ENCODE data around the gene TRA2B.

Gene TRA2B

GRCh38 chr3:185937689-185938374, at the start of gene TRA2B:
Gene TRA2B (minus strand): TSS chr3:185938014. CDS start chr3:185937860, 154 bp downstream.
- peak; percentile 96 for DNase-seq (ENCODE audit: low spot score)

DNA sequence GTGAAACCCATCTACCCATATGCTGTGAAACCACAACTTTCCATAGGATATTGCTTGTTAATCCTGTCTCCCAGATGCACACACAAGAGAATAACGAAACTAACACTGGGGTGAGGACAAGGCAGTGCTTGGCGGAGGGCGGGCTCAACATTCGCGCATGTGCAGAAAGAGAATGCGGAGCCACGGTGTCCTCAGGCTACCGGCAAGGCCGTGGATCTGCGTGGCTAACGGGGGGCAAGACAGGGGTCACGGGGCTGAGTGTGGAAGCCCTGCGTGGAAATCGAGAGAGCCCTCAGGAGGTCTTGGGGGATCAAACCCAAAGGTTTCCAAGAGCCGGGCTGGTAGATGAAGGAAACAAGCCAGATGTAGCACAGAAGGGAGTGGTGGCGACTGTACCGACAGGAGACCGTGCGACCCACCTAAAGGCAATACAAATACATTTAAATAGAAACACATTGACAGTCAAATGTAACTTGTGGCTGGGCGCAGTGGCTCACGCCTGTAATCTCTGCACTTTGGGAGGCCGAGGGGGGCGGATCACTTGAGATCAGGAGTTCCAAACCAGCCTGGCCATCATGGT, 48.5 kb upstream of the TRA2B start:
- DNase-seq (ENCODE audit: low spot score), result no peak

GRCh38 chr3:185984203-185984602, 46.4 kb upstream of the TRA2B start:
- no peak for DNase-seq (ENCODE audit: low spot score)

- peak; percentile 74 for DNase-seq (ENCODE audit: low spot score)
These were observed 45.8 kb upstream of the TRA2B start for GRCh38 chr3:185983495-185984141.

GRCh38 chr3:185982632-185983031, 44.8 kb upstream of the TRA2B start:
- no peak for DNase-seq (ENCODE audit: low spot score)

DNA sequence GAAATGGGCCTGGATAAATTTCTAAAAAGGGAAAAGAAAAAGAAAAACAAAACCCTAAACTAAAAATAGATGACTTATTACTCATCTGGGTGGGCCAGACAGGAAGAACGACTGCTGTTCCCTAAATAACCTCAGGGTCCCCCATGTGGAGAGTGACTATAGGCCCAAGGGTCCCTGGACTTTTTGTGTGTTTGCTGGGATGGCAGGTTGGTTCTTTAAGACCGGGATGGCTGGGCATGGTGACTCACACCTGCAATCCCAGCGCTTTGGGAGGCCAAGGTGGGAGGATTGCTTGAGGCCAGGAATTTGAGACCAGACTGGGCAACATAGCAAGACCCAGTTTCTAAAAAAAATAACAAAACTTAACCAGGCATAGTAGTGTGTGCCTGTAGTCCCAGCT, 43.8 kb upstream of the TRA2B start:
- DNase-seq (ENCODE audit: low spot score), result peak; percentile 59

GRCh38 chr3:185979721-185980121, 41.9 kb upstream of the TRA2B start:
- no peak for DNase-seq (ENCODE audit: low spot score)

DNA sequence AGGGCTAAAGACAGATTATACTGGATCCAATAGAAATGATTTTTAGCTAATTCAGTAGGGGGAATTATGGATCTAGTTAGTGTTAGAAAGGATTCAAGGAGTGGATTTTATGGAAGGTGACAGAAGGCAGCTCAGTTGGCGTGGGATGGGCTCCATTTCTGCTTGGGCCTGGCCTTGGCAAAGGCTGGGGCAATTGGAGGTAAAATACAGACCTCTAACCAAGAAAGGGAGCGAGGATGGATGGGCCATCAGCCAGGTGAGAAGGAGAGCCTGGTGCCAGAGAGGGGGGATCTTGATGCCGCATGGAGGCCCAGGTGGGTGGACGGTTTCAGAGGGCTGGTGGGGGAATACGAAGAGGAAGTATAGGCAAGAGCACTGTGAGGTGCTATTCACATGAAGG, 40.7 kb upstream of the TRA2B start:
- DNase-seq (ENCODE audit: low spot score), result no peak

DNA sequence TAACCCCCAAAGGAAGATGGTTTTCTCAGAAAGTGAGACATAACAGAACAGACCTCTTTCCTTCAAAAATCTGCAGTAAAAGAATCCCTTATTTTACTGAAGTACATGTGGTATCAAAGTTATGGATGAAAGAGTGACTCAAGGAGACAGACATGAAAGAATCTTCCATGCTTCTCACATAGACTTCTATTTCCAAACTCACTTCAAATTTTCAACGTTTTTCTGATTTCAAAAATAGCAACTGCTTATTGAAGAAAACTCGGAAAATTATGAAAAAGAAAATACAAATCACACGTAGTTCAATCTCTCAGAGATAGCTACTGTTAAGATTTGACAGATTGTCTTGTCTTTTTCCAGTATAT, 39.8 kb upstream of the TRA2B start:
- DNase-seq (ENCODE audit: low spot score), result no peak

DNA sequence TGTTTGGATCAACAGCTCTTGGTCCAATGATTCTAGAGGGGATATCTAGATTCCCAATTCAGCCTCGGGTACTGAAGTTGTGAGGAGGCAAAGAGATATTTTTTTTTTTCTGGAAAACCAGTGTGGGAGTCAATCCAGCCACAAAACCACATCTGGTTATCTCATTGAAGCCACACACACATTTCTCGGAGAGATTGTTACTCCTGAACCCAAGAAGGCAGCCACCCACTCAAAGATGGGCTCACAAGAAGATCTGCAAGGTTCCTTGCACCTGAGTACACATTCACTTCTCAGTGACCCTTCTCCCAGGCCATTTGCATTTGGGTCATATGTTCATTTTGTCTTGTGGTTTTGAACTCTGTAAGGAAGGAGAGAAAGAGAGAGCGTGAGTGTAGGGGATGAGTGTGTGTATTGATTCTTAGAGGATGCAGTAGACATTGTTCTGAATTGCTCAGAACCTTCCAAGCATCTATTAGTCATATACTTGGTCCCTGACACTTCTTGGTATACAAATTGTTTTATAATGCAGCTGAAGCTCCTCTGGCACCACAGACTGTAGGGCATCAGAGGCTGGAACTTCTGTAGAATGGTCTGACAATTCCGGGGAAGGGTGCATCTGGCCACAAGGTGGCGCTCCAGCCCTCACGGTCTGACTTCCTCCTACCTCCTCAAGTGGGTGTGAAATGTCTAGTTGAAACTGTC, 39.3 kb upstream of the TRA2B start:
- DNase-seq (ENCODE audit: low spot score), result peak; percentile 68

DNA sequence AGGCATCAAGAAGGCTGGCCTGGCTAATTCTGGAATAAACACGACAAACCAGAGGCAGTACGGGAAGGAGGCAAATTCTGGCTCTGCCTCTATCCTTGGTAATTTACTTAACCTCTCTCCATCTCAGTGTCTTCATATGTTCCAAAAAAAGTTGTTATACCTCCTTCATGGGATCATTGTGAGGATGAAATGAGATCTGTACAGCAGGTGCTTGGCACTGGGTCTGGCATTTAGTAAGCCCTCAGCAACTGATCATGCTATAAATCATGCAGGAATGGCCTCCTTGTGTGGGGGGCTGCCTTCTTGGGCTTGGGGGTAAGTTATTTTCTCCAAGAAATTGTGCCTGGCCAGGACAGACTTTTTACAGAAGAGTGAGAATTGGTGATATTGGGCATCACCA, 38.3 kb upstream of the TRA2B start:
- DNase-seq (ENCODE audit: low spot score), result no peak

GRCh38 chr3:185971579-185971978, 33.8 kb upstream of the TRA2B start:
- no peak for DNase-seq (ENCODE audit: low spot score)

- no peak for DNase-seq (ENCODE audit: low spot score)
These were observed 30.4 kb upstream of the TRA2B start for GRCh38 chr3:185968168-185968567.

- no peak for DNase-seq (ENCODE audit: low spot score)
These were observed 28.8 kb upstream of the TRA2B start for GRCh38 chr3:185966655-185967054.

DNA sequence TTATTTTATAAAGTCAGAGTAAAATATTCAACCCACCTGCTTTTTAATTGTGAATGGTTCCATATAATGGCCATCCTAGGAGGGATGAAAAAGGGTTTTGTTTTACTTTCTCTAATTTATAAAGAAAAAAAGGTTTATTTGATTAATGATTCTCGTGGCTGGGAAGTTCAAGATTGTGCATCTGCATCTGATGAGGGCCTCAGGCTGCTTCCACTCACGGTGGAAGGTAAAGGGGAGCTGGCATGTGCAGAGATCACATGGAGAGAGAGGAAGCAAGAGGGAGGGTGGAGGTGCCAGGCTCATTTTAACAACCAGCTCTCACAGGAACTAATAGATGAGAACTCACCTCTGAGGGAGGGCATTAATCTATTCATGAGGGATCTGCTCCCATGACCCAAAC, 27.7 kb upstream of the TRA2B start:
- DNase-seq (ENCODE audit: low spot score), result no peak

- no peak for DNase-seq (ENCODE audit: low spot score)
These were observed 23.9 kb upstream of the TRA2B start for GRCh38 chr3:185961675-185962232.

GRCh38 chr3:185960522-185961288, 22.9 kb upstream of the TRA2B start:
- no peak for DNase-seq (ENCODE audit: low spot score)

GRCh38 chr3:185959609-185960521, 22.1 kb upstream of the TRA2B start:
- no peak for DNase-seq (ENCODE audit: low spot score)

GRCh38 chr3:185958626-185959025, 20.8 kb upstream of the TRA2B start:
- DNase-seq (ENCODE audit: low spot score), result no peak

- no peak for DNase-seq (ENCODE audit: low spot score)
These were observed 18.4 kb upstream of the TRA2B start for GRCh38 chr3:185956244-185956643.

DNA sequence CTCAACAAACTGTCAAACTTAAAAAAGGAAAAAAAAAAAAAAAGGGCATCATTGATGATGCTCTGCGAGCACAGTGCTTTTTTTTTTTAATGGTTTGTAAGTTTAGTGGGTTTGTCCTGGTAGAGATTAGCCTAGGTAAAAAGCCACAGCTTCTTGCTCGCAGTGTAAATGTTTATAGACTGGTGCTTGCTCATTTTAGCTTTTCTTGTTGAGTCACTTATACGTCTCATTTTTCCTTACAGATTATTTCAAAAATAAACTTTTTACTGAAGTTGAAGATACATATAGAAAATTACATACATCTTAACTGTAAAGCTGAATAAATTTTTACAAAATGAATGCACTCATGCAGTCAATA, 16.5 kb upstream of the TRA2B start:
- no peak for DNase-seq (ENCODE audit: low spot score)

All from hepatic stellate cell (primary cell).